Left lung (tissue), 10 donors: Measurements from ENCODE around the gene ACRBP. TPM values are rescaled to one million over a fixed set of nuclear protein-coding genes. Genes with fewer than 3 reads are reported as not detected.

Experiments
- ATAC-seq: fragments of 200-7000 bp; cut with Tn5 transposase; one replicate; pipeline ENCODE4 v1.9.1; 2020; ENCODE audit warnings: moderate library complexity
- DNase-seq, 4 donors: peaks; one replicate each; pipeline ENCODE4 v3.0.0-alpha.2; 2013 to 2020
- H3K27ac ChIP-seq, 2 donors: fragments of 200-600 bp; sonication (generic) in 1 of 2; one replicate each; pipeline versions ENCODE4 v1.5.0 to v1.8.0; 2020 to 2021
- H3K27me3 ChIP-seq, 2 donors: fragments of 200-600 bp; sonication (generic) in 1 of 2; one replicate each; pipeline versions ENCODE4 v1.5.0 to v1.8.0; 2020 to 2021
- H3K36me3 ChIP-seq, 2 donors: fragments of 200-600 bp; sonication (generic) in 1 of 2; one replicate each; pipeline versions ENCODE4 v1.5.0 to v1.8.0; 2020 to 2021
- H3K4me1 ChIP-seq, 2 donors: fragments of 200-600 bp; one replicate each; pipeline ENCODE4 v1.8.0; 2021
- H3K4me3 ChIP-seq, 2 donors: fragments of 200-600 bp; sonication (generic) in 1 of 2; one replicate each; pipeline versions ENCODE4 v1.5.0 to v1.8.0; 2020 to 2021; ENCODE audit warnings: mild to moderate bottlenecking in 1 of 2
- H3K9me3 ChIP-seq, 2 donors: fragments of 200-600 bp; sonication (generic) in 1 of 2; one replicate each; pipeline versions ENCODE4 v1.5.0 to v1.8.0; 2020 to 2021
- intact Hi-C, 2 donors: fragments of 100-400 bp; cut with DNase I; formaldehyde crosslinking; loops; one replicate each; pipeline versions ENCODE4 v1.11.2 to v1.14.2; 2022
- polyA plus RNA-seq, 6 donors: library from polyadenylated mRNA; unstranded; fragments of 120-200 nt; gene quantifications; one replicate each; pipeline ENCODE4 v1.2.1, GENCODE V29; 2013; ENCODE audit not compliant: insufficient read length in 6 of 6
- total RNA-seq, 2 donors: library from RNA; stranded (reverse); fragmentation: NEBNext Ultra II Directional; extraction: Animal tissue kit (Norgen Biotek cat#: 25700); gene quantifications; one replicate each; pipeline ENCODE4 v1.2.1, GENCODE V29; 2021
- TF ChIP-seq, protein P1 (sequence below), 2 donors: fragments of 200-600 bp; sonication (generic) in 1 of 2; IDR thresholded peaks; one replicate each; pipeline versions ENCODE4 v1.5.0 to v1.8.0; 2021; ENCODE audit warnings: antibody characterized with exemption in 2 of 2
- donor health status: DM: no; HTN: yes; CAD: no.
- donor health status: DM: no; HTN: no; CAD: no.

Gene ACRBP
- total and polyA plus RNA-seq, 8 donors: 4.9 to 8.2 (median 6.4) TPM

DNA sequence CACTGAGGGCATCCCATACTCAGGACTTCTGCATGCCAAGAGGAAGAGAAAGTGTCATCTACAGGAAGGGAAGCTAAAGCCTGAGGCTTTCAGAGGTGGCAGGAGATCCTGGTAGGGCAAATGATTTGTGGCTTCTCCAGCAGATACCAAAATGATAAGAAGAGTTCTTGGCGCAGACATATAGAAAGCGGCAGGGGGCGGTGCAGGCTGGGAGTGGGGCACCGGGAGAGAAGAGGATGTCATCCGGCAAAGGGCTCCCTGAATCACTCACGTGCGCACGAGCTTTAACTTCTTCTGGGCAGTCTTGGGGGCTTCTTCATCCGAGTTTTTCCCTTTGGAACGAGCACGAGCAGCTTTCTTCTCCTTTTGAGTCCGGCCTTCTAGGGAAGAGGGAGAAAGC is 5.2 kb upstream of the ACRBP start:
- no peak for ATAC-seq
- H3K27me3 ChIP-seq: no peaks in the 10 kb centered on the region
- H3K36me3 ChIP-seq: peaks cover 0 to 93% of the 10 kb centered on the region in 2 donors
- intact Hi-C loops: no loop called here
- H3K4me1 ChIP-seq: peaks cover 0 to under 1% of the 10 kb centered on the region in 2 donors
- DNase-seq: no peak
- H3K9me3 ChIP-seq: no peaks in the 10 kb centered on the region
- H3K27ac ChIP-seq: no peak overlapping the region
- TF ChIP-seq, protein P1, sequence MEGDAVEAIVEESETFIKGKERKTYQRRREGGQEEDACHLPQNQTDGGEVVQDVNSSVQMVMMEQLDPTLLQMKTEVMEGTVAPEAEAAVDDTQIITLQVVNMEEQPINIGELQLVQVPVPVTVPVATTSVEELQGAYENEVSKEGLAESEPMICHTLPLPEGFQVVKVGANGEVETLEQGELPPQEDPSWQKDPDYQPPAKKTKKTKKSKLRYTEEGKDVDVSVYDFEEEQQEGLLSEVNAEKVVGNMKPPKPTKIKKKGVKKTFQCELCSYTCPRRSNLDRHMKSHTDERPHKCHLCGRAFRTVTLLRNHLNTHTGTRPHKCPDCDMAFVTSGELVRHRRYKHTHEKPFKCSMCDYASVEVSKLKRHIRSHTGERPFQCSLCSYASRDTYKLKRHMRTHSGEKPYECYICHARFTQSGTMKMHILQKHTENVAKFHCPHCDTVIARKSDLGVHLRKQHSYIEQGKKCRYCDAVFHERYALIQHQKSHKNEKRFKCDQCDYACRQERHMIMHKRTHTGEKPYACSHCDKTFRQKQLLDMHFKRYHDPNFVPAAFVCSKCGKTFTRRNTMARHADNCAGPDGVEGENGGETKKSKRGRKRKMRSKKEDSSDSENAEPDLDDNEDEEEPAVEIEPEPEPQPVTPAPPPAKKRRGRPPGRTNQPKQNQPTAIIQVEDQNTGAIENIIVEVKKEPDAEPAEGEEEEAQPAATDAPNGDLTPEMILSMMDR (IDR thresholded peaks at IDR 0.05): no peak
- no peak overlapping the region for H3K4me3 ChIP-seq

DNA sequence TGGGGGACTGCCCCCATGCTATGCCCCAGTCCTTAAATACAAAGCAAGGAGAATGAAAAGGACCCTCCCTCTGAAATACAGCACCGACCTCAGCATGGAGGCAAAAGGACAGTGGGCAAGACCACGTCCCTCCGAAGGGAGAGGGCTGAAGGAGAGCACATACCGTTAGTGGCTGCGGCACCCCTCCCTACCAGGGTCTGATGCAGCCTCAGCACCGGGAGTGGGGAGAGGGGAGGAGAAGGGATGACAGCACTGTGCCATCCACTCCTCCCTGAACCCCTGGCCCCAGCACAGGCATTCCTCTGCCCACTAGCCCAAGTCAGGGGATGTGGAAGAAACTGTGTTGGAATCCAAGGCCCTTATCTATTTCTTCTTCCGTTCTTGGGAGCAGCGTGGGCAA is 3.6 kb upstream of the ACRBP start:
- intact Hi-C loops: no loop called here
- Histone ChIP-seq H3K4me1 (peaks cover 0 to 15% of the 10 kb centered on the region in 2 donors), H3K27me3 (no peaks in the 10 kb centered on the region), H3K4me3 (no peak overlapping the region), H3K9me3 (no peaks in the 10 kb centered on the region), H3K27ac (no peak overlapping the region), H3K36me3 (peaks cover 0 to 77% of the 10 kb centered on the region in 2 donors)
- DNase-seq (no peak), ATAC-seq (no peak)
- TF ChIP-seq, protein P1 (IDR thresholded peaks at IDR 0.05): no peak

DNA sequence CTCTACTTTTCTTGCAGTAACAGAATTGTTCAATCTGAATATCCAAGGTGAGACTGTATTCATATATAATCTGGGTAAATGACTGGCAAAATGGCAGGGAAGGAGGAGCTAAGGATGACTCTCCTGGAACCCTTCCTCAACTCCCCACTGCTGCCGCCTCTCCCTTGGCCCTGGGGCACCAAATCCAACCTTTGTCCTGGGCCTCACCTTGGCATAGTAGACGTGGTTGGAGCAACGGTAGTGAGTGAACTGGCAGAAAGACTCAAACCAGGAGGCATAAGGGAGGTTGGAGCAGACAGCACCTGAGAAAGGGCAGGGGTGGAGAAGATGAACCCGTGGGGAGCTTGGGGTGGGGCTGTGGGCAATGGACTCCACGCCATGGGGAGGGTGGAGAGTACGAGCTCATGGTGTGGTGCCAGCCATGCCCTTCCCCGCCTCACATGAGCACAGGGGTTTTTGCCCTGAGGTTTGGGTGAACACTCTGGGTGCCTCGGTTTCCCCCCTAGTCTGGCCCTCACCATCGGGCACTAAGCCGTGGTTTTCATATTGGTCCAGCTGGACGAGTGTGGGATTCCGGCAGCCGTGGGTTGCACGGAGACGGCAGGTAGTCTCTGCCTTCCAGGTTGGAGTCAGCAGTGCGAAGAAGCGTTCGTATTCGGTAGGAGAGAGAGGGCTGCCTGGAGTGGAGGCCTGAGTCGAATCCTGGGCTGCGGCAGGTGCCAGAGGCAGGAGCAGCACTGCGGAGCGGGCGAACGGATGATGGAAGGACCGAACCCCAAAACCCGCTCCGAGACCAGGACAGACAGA is 753 bp downstream of the ACRBP start:
- TF ChIP-seq, protein P1 (IDR thresholded peaks at IDR 0.05): no peak
- peaks cover 0 to 36% of the 10 kb centered on the region in 2 donors for H3K36me3 ChIP-seq
- ATAC-seq (peak; percentile 3), DNase-seq (no peak)
- H3K27ac ChIP-seq: peak overlapping the region; percentile 55 to 82
- no peaks in the 10 kb centered on the region for H3K27me3 ChIP-seq
- H3K4me1 ChIP-seq: peaks cover 0 to 38% of the 10 kb centered on the region in 2 donors
- intact Hi-C loops: no loop called here
- no peaks in the 10 kb centered on the region for H3K9me3 ChIP-seq
- H3K4me3 ChIP-seq: peak overlapping the region; percentile 27 to 55

DNA sequence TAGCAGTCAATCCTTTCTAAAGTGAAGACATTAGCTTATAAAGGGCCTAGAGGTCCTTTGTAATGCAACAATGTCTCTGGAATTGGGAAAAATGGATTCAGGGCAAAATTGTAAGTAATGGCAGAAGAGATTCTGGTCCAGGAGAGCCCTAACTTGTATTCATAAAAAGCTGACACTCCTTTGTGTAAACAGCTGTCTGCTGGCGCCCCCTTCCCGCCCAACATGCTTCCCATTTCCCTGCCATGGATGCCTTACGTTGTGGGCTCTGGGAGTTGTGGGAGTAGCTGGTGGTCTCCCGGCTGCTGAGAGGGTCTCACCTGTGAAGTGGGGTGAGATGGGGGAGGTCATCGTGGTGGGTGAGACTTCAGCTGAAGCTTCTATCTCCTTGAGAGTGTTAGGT is 2.3 kb downstream of the ACRBP start:
- TF ChIP-seq, protein P1 (IDR thresholded peaks at IDR 0.05): no peak
- peak in 1 of 4 donors; percentile 56 for DNase-seq
- ATAC-seq: no peak
- Histone ChIP-seq H3K36me3 (peaks cover 0 to 20% of the 10 kb centered on the region in 2 donors), H3K27ac (peak overlapping the region; percentile 65 to 79), H3K4me1 (peaks cover 0 to 38% of the 10 kb centered on the region in 2 donors), H3K9me3 (no peaks in the 10 kb centered on the region), H3K4me3 (no peak overlapping the region), H3K27me3 (no peaks in the 10 kb centered on the region)
- intact Hi-C loops: no loop called here

DNA sequence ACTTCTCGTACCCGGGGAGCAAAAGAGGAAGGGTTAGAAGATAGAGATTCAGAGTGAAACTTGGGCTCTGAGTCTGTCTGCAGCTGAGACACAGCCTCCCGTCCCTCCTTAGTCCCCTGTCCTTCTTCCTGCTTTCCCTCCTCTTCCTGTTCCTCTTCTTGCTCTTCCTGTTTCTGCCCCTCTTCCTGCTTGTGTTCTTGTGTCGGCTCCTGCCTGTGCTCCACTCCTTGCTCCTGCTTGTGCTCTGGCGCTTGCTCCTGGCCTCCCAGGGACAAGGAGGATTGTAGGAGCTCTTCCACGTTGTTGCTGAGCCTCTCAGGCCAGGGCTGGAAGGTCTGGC is 3.0 kb downstream of the ACRBP start:
- TF ChIP-seq, protein P1 (IDR thresholded peaks at IDR 0.05): no peak
- peak; percentile 56 for ATAC-seq
- Histone ChIP-seq H3K4me1 (peaks cover 0 to 43% of the 10 kb centered on the region in 2 donors), H3K4me3 (peak overlapping the region in 1 of 2 donors; percentile 9), H3K36me3 (peaks cover 0 to 13% of the 10 kb centered on the region in 2 donors), H3K9me3 (no peaks in the 10 kb centered on the region), H3K27me3 (no peaks in the 10 kb centered on the region), H3K27ac (peak overlapping the region; percentile 65 to 79)
- intact Hi-C loops: no loop called here
- DNase-seq: no peak
